ENCODE results near the gene PLCH1. TPM values are rescaled to one million over a fixed set of nuclear protein-coding genes. Genes with fewer than 3 reads are reported as not detected.

The PLCH1 gene
- total and polyA plus RNA-seq, 2 of the 8 experiments (the other 6 are each of a cell fraction or from before 2014, with no cell fraction given) = 5.8 to 17.2 TPM

DNA sequence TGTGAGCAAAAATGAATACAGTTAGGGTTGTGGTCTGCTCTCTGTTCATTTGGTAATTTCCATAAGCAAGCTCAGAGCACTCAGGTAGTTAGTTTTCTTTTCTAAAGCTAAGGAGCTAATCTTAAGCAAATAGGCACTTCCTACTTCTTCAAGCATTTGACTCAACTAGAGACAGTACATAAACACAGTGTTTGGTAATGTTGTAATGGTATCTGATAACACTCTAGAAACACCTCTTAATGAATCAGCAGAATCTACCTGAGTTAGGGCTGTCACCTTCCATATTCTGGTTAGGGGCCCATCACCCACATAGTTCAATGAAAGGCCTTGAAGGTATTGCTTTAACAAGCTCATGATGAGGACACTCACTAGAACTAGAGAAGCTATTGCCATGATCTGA lies 83.1 kb downstream of the PLCH1 start (continued):
- TF ChIP-seq SIN3A (conservative IDR thresholded peaks at IDR 0.05 in 1 of 2, IDR thresholded peaks at IDR 0.05 in 1 of 2; ENCODE audit: low read depth in 1 of 2, low read length in 2 of 2) = no peak
- TF ChIP-seq, protein P1, sequence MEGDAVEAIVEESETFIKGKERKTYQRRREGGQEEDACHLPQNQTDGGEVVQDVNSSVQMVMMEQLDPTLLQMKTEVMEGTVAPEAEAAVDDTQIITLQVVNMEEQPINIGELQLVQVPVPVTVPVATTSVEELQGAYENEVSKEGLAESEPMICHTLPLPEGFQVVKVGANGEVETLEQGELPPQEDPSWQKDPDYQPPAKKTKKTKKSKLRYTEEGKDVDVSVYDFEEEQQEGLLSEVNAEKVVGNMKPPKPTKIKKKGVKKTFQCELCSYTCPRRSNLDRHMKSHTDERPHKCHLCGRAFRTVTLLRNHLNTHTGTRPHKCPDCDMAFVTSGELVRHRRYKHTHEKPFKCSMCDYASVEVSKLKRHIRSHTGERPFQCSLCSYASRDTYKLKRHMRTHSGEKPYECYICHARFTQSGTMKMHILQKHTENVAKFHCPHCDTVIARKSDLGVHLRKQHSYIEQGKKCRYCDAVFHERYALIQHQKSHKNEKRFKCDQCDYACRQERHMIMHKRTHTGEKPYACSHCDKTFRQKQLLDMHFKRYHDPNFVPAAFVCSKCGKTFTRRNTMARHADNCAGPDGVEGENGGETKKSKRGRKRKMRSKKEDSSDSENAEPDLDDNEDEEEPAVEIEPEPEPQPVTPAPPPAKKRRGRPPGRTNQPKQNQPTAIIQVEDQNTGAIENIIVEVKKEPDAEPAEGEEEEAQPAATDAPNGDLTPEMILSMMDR (IDR thresholded peaks at IDR 0.05; ENCODE audit: control extremely low read depth in 1 of 3, insufficient read depth in 1 of 3, low read depth in 1 of 3, low read length in 3 of 3) = no peak

Measured in H1 (cell line).